GM21360 (cell line): Measurements from ENCODE around the gene IL1RAPL1.
"Not testable (repeated sequence)": the region's sequence is repeated elsewhere in the genome, so short reads cannot be mapped to it uniquely, and the experiment has no call there.

ENCODE experiments used
- ATAC-seq: cut with Tn5 transposase; IDR thresholded peaks from one replicate; pipeline ENCODE4 v1.9.1; 2021; ENCODE audit warnings: mild to moderate bottlenecking, moderate library complexity; ENCODE audit not compliant: unreplicated experiment

The IL1RAPL1 gene

DNA sequence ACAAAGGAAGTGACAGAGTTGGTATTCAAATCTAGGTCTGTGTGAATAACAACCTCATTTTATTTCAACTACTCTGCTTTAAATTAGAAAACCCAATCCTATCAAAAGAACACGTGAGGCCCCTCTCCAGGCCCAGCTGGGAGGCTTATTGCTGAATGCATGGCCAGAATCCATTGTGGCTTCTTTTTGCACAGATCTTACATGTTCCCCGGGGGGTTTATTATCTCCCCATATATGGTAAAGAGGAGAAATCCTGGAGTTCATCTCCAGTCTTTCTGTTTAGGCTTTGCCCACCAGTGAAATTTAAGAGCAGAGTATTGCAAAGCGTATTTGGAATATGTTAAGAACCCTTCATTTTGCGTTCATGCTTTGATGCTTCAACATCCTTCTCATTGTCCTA is 655.6 kb downstream of the IL1RAPL1 start:
- ATAC-seq, result no peak

DNA sequence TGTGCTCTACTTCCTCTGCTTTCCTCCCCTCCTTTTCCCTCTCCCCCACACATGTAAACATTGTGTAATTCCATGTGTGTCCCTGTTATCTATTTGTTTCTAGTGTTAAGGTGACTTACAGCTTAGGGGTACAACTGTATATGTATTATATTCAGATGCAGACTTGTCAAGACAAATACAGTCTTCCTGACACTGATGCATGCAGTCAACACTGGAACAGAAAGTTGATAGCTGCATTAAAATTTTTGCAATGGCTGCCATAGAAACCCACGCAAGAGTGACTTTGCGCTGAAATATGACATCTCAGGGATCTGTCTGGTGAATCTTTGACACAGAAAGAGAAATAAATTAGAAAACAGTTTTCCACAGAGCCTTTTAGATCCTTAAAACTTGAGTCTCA is 656.7 kb downstream of the IL1RAPL1 start:
- ATAC-seq, result no peak

DNA sequence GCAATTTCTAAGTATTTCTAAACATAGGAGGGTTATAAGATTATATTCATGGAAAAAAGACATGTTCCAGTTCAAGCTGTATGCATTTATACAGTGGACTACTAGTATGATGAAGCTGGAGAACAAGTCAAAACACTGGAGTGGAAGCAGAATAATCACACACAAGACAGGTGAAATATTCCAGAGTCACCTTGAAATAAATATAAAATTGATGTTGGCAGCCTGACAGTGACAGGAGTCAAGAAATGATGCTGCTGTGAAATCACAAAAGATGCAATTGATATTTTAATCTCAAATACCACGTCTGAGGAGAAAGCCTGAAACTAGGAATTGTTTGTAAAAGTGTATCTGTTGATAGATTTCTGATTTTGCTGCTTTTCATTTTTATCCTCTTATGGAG is 667.3 kb downstream of the IL1RAPL1 start:
- ATAC-seq, result no peak

DNA sequence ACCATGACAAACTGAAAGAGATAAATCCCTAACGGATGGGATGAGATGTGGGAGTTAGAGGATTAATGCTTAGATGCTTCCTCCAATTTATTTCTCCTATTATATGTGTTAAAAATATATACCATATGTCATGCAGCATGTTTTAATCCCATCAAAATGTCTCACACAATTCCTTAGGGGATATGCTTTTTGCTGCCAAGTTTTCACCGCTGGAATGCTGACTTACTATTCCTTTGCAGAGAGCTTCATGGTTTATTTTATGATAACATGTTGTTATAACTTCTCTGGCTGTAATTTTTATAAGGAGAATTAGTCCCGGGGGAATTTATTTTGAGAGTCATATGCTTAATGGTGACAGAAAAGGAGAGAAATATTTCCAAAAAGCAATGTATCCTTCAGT is 670.3 kb downstream of the IL1RAPL1 start:
- ATAC-seq, result no peak

DNA sequence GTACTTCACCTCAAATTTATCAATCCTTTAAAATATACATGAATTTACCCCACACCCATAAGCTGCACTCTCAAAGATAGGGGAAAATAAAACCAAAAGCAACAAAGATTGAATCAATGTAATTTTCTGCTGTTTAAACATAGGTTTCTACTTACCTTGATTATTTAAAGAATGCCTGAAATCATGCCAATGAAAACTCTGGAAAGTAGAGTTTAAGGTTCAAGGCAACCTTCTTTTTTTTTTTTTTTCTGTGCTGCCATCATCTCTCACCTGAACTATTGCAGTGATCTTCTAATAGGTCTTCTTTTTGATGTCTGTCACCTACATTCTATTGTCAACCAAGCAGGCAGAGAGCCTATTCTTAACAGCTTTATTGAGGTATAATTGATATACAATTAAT is 682.1 kb downstream of the IL1RAPL1 start:
- ATAC-seq, result no peak

DNA sequence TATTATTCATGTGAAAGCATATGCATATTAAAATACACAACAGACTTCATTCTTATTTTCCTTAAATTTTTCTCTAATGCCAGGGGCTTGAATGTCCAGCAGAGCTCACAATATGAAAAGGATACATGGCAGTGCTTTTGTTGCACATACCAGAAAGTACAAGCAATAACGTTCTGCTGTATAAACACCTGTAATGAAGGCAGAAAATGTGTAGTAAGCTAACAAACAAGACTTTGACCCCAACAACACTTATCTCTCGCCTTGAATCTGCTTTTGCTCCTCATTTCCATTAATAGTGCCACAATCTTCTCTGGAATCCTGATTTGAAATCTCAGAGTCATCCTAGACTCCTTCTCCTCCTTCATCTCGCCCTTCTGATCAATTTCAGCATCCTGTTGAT is 687.3 kb downstream of the IL1RAPL1 start:
- ATAC-seq, result no peak

DNA sequence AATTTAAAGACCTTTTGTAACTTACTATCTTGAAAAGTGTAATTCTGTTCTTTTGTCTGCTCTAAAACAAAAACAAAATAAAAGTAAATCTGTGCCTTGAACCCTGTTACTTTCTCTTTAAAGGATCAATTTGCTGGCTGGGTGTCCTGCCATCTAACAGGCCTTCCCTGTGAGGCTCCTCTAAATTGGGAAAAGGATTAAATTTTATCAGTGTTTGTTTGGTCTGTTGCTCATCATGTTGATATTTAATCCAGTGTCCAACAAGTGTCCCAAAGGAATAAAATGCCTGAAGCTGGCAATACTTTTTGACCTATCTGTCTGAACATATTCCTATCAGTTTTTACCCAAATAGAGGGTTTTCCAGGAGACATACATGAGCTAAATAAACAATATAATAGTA is 688.7 kb downstream of the IL1RAPL1 start:
- no peak for ATAC-seq

DNA sequence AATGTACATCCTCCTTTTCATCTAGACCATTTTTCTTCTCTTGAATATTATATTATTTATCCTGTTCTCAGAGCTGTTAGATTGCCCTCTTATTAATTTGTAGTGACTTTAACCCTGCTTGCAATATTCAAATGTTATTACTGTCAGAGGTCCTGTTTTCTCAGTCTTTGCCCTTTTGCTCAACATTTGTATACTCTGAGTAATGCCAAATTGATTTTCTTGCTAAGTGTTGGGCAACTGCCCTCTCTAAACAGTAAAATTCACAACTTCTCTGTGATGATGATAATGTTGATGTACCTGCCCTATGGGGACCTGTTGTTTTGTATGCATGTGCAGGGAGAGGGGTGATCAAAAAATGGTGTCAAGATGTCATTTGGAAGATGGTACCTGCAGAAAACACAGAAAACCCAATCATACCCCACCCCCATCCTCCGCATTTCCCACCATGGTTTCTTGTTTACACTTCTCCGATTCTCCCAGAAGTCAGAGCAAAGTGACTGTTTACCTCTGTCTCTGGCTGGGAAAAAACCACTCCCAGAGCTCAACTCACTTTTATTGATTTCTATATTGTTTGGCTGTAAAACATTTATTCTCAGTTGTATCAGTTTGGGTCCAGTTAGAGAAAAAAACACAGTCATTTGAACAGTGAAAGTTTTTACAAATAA is 694.0 kb downstream of the IL1RAPL1 start:
- ATAC-seq, result no peak

DNA sequence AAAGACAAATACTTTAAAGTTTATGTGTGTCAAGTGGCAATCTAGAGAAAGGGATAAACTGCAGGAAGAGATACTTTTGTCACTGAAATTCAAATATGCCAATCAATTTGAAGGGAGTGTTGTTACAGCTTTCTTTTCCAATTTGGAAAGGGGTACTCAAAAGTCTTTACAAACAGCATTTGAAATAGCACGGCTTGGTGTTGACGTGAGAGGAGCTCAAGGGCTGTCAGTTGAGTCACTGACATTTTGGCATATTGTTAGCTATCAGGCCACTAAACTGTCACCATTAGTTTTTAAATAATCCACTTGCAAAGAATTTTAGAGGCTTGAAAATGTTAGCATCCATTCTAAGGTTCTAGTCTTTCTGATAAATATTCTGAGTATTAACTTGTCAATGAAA is 698.4 kb downstream of the IL1RAPL1 start:
- no peak for ATAC-seq

DNA sequence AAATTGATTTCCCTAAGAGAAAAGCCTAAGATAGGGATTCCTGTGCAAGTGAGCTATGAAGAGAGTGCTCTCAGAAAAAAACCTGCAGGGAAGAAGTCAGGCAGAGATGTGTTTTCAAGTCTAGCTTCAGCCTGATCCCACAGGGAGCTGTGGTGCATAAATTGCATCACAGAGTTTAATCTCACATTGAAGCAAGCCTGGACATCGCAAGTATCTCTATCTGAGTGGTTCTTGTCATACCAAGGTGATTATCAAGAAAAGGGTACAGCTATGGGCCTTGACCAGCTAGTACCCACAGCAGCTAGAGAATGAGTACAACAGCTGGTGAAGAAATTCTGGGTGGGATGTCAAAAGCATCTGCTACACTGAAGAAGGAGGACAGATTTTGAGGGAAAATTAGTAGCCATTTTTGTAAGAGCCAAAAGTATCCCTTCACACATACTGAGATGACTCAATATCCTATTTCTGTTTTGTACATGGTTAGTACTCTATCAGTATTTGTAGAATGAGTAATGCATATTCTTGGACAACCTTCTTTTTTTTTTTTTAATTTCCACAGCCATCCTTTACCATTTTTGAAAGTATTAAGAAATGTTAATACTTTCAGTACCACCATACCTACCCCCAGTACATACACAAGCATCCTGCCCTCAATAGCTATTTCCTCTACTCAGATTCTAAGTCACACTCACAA is 708.9 kb downstream of the IL1RAPL1 start:
- no peak for ATAC-seq

DNA sequence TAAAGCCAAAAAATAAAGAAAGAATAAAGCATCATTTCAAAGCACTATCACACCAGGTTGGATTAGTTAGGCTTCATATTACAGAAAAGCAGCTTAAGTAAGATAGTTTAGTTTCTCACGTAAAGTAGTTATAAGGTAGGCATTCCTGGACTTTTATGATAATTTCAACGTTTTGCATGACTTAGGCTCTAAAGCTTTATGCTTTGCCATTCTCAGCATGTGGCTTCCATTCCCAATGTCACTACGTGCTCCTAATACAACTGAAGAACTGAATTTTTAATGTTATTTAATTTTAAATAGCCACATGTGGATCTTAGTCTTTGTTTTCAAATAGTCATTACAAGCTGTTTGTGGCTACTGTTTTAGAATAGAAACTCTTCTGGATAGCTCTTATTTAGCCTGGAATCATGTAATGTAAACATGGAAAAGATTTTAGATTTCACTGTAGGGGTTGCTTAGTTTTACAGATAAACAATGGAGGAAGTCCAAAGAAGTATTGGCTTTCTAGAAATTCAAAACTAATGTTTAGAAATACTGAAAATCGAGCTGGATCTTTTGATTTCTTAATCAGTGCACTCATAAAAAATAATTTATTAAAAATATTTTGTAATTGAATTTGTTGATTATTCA is 710.0 kb downstream of the IL1RAPL1 start:
- no peak for ATAC-seq

DNA sequence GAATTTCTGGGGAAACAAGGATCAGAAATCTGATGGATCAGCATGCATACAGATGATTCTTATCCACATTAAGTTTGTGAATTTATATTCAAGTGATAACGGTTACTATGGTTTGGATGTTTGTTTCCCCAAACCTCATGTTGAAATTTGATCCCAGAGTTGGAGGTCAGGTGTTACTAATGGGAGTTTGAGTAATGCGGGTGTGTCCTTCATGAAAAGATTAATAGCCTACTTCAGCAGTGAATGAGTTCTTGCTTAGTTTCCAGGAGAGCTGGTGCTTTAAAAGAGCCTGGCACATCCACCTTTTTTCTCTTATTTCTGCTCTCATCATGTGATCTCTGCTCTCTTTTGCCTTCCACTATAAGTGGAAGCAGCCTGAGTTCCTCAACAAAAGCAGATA is 712.4 kb downstream of the IL1RAPL1 start:
- ATAC-seq, result no peak

DNA sequence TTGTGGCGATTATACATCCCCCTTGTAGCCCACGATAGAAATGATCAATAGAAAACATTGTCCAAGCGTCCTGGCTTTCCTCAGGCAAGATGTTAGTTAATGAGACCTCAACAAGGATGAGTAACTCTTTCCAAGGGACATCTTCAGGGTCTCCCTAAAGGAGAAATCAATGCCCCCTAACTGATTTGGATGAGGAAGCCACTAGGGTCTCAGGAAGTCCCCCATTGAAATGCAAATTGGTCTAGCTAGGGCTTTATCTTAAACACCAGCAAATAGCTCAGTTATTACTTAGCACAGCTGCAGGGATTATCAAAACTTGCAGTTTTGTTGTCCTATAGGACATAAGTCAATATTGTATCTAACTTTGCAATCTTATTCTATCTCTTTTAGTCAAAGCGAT is 721.5 kb downstream of the IL1RAPL1 start:
- no peak for ATAC-seq

DNA sequence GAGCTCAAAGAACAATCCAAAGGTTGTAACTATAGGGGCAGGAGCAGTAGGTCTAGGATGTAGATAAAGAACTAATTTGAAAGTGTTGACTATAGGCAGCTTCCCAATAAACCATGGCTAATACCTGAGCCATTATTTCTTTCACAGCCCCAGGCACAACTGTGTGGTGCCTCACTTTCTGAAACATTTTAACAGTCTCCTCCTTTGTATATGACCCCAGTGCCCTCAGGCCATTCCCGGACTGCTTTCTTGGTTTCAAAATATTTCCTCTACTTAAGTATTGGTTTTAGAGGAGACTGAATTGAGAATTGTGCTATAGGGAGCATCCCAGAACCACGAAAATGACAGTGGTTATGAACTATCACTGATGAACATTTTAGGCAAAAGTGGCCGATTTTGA is 728.7 kb downstream of the IL1RAPL1 start:
- no peak for ATAC-seq

DNA sequence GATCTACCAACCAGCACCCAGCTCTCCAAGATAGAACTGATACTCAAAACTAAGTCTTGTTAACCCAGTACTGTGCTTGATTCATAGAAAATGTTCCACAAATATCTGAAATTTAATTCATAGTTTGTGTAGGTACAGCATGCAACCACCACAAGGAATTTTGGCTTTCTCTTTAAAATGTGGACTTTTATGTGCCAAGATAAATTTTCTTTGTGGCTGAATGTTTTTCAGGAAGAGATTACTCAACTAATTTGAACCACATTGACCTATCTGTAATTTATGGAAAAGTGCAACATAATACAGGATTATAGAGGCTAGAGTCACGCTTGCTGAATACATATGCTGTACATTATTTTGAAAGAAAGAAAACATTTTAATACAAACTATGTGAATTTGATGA is 730.8 kb downstream of the IL1RAPL1 start:
- ATAC-seq, result no peak

DNA sequence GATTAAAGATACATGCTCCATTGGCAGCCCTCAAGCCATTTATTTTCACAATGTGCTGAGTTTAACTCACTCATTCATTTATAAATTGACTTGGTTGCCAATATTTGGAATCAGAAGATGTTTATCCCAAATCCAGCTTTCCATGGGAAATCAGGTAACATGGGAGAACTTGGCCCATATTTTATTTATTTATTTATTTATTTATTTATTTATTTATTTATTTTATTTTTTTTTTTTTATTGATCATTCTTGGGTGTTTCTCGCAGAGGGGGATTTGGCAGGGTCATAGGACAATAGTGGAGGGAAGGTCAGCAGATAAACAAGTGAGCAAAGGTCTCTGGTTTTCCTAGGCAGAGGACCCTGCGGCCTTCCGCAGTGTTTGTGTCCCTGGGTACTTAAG is 745.2 kb downstream of the IL1RAPL1 start:
- ATAC-seq, result not testable (repeated sequence)

DNA sequence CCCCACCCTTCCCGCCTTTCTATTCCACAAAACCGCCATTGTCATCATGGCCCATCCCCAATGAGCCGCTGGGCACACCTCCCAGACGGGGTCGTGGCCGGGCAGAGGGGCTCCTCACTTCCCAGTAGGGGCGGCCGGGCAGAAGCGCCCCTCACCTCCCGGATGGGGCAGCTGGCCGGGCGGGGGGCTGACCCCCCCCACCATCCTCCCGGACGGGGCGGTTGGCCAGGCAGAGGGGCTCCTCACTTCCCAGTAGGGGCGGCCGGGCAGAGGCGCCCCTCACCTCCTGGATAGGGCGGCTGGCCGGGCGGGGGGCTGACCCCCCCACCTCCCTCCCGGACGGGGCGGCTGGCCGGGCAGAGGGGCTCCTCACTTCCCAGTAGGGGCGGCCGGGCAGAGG is 745.8 kb downstream of the IL1RAPL1 start:
- not testable (repeated sequence) for ATAC-seq

DNA sequence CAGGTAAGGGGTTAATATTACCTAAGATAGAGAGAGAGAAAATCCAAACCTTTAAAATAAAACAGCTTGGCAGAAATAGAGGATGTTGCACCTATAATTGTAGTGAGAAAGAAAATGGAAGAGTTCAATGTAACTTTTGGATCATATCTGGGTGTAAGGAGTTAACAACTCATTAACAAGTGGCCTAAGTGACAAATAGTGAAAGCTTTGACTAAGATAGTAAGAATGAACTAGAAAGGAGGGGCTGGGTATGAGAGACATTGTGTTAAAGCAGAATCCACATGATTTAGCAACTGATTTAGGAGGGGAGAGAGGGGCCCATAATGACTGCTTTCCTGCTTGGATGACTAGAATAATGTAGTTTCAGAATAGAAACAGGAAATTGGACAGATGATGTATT is 761.0 kb downstream of the IL1RAPL1 start:
- no peak for ATAC-seq

DNA sequence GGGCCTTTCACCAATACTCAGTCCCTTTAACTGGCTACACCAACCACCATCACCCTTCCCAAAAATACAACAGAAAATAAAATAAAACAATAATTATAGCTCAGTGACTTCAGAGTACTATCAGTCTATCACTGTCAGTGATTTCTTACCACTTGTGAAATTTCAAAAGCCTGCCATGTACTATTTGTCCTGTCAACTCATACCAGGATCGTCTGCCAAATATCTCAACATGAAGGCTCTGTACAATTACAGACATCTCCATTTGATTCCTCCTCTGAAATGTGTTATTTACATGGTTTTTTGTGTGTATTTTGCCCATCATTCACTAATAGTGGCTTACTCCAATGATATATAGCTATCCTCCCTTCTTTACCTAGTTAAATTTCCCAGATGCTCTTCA is 772.0 kb downstream of the IL1RAPL1 start:
- no peak for ATAC-seq

DNA sequence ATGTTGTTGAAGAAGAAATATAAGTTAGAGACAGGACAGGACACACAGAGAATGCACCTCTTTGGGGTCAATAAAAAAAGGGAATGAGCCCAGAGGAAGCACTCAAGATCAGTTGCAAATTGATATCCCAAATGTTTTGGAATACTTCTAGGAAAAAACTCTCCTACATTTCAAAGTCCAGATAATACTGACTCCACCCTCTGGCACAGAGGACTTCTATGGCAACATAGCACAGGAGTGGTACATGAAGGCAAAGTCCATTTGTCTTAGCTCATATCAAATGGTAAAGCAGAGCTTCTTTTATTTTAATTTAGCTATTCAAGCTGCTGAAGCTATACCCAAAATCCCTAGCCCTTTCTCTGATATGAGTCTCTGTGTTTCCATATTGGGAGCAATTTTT is 787.5 kb downstream of the IL1RAPL1 start:
- not testable (repeated sequence) for ATAC-seq

DNA sequence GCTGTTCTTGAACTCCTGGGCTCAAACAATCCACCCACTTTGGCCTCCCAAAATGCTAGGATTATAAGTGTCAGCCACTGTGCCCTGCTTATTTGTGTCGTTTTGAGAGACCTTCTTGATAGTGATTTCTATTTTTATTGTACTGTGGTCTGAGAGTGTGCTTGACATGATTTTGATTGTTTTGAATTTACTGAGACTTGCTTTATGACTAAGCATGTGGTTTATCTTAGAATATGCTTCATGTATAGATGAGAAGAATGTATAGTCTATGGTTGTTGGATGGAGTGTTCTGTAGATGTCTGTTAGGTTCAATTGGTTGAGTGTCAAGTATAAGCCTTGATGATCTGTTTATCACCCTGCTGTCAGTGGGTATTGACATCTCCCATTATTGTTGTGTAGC is 789.3 kb downstream of the IL1RAPL1 start:
- no peak for ATAC-seq

DNA sequence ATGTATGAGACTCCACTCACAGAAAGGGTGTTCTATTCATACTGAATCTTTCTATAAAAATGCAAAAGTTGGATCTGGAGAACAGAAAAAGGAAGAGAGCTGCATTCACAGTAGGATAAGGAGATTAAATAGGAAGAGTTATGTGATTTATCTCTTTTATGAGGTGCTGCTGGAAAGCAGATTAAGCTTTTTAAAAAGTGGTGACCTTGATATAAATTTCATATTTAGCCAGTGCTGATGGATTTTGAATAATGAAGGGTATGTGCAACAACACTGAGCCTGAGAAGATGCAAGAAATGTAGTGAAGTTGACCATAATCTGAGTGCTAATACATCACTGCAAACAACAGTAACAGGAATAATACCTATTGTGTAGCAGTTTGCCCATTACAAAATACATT is 795.6 kb downstream of the IL1RAPL1 start:
- ATAC-seq, result no peak
